ENCODE data around the gene PPFIA4.

DNA sequence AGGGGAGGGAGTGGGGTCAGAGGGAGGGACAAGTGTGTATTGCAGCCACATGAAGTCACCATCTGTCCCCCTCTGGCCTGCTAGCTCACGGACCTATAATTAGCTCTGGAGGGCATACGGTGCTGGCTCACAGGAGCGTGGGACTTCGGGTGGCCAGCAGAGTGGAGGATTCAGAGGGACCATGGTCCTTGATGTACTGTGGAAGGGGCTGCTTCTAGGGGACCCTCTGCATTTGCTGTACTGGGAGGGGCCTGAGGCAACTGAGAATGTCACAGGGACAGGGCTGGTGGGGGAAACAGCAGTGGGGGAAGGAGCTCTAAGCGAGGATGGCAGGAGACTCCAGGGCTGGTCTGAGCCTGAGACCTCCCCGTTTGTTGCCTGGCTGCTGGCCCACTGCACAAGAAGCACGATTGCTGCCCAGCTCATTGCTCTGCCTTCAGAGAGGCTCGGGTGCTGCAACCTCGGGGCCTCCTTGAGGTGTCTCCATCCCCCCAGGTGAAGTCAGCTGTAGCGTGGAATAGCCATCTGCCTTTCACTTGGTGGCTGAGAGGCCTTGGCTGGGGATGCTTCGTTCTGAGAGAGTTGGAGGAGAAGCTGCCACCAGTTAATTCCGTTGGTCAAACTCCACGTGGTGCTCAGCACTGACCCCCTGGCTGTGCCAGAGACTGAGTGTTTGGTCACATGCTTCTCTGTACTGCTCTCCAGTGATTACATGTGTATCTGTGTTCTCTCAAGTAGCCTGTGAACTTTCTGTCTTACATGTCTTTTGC lies 2.7 kb downstream of the PPFIA4 start:
- TF ChIP-seq POLR2AphosphoS5 (IDR thresholded peaks at IDR 0.05; ENCODE audit: low read depth, low read length), result no peak
- TF ChIP-seq TAF1 (IDR thresholded peaks at IDR 0.05; ENCODE audit: low read depth, low read length), result no peak
- TF ChIP-seq POLR2A (IDR thresholded peaks at IDR 0.05; ENCODE audit: low read depth, low read length), result no peak
